ENCODE measurements around the gene TTC22. TPM values are rescaled to one million over a fixed set of nuclear protein-coding genes. Genes with fewer than 3 reads are reported as not detected.

TTC22 gene
- total RNA-seq, 4 donors from 2014 or later: 0.93 to 7.3 (median 1.0) TPM; not detected in 1

- H3K4me3 ChIP-seq: no peak overlapping the region
- TF ChIP-seq POLR2A (IDR thresholded peaks at IDR 0.05) (no peak), CTCF (IDR thresholded peaks at IDR 0.05) (no peak)
- WGBS, 2 donors (ENCODE audit: low coverage in 1 of 2): 80 to 100% methylated on average over 1 to 3 of the region's 7 CpGs
- no peak for ATAC-seq
- H3K9me3 ChIP-seq: no peaks in the 10 kb centered on the region
- H3K4me1 ChIP-seq: peaks cover 0 to 4% (median 0%) of the 10 kb centered on the region in 3 donors
- no peak overlapping the region for H3K27ac ChIP-seq
- peaks cover 0 to 31% of the 10 kb centered on the region in 2 donors for H3K36me3 ChIP-seq
- H3K27me3 ChIP-seq: no peaks in the 10 kb centered on the region
Measured at GRCh38 chr1:54848134-54848948, 47.2 kb upstream of the TTC22 start.

- peaks cover 0 to 15% of the 10 kb centered on the region in 2 donors for H3K36me3 ChIP-seq
- no peak overlapping the region for H3K4me3 ChIP-seq
- H3K9me3 ChIP-seq: no peaks in the 10 kb centered on the region
- TF ChIP-seq CTCF (IDR thresholded peaks at IDR 0.05) (no peak), POLR2A (IDR thresholded peaks at IDR 0.05) (no peak), POLR2AphosphoS5 (IDR thresholded peaks at IDR 0.05) (no peak), EP300 (IDR thresholded peaks at IDR 0.05) (no peak)
- H3K27ac ChIP-seq: no peak overlapping the region
- ATAC-seq: no peak
- H3K4me1 ChIP-seq: peaks cover 0 to 4% (median 0%) of the 10 kb centered on the region in 3 donors
- H3K27me3 ChIP-seq: no peaks in the 10 kb centered on the region
- 90 to 100% methylated on average over 3 to 6 of the region's 9 CpGs for WGBS, 2 donors (ENCODE audit: low coverage in 1 of 2)
Measured at GRCh38 chr1:54846716-54847284, 45.7 kb upstream of the TTC22 start.

- no peaks in the 10 kb centered on the region for H3K27me3 ChIP-seq
- peaks cover 0 to 3% (median 0%) of the 10 kb centered on the region in 3 donors for H3K4me1 ChIP-seq
- H3K4me3 ChIP-seq: no peak overlapping the region
- 79% methylated on average over 2 of the region's 3 CpGs; no CpG with 5 or more reads in 1 of the 2 donors for WGBS, 2 donors (ENCODE audit: low coverage in 1 of 2)
- H3K27ac ChIP-seq: no peak overlapping the region
- no peaks in the 10 kb centered on the region for H3K9me3 ChIP-seq
- no peak for ATAC-seq
- no peak for TF ChIP-seq CTCF (IDR thresholded peaks at IDR 0.05)
- TF ChIP-seq POLR2A (IDR thresholded peaks at IDR 0.05): no peak
- TF ChIP-seq POLR2AphosphoS5 (IDR thresholded peaks at IDR 0.05): no peak
- TF ChIP-seq EP300 (IDR thresholded peaks at IDR 0.05): no peak
- H3K36me3 ChIP-seq: peaks cover 0 to 10% of the 10 kb centered on the region in 2 donors
Measured at GRCh38 chr1:54846301-54846700, 45.2 kb upstream of the TTC22 start.

- Histone ChIP-seq H3K27me3 (no peaks in the 10 kb centered on the region), H3K9me3 (no peaks in the 10 kb centered on the region), H3K4me1 (no peaks in the 10 kb centered on the region), H3K27ac (no peak overlapping the region), H3K4me3 (no peak overlapping the region), H3K36me3 (peaks cover 0 to 5% of the 10 kb centered on the region in 2 donors)
- 83 to 96% methylated on average over 4 of the region's 5 CpGs for WGBS, 2 donors (ENCODE audit: low coverage in 1 of 2)
- TF ChIP-seq POLR2AphosphoS5 (IDR thresholded peaks at IDR 0.05): no peak
- no peak for TF ChIP-seq CTCF (IDR thresholded peaks at IDR 0.05)
- TF ChIP-seq POLR2A (IDR thresholded peaks at IDR 0.05): no peak
- TF ChIP-seq EP300 (IDR thresholded peaks at IDR 0.05): no peak
- no peak for ATAC-seq
Measured at GRCh38 chr1:54845772-54846171, 44.6 kb upstream of the TTC22 start.

- WGBS, 2 donors (ENCODE audit: low coverage in 1 of 2): 77% methylated on average over 3 of the region's 3 CpGs; no CpG with 5 or more reads in 1 of the 2 donors
Measured at GRCh38 chr1:54844564-54844963, 43.4 kb upstream of the TTC22 start.

More at GRCh38 chr1:54844564-54844963, 43.4 kb upstream of the TTC22 start:
- peaks cover 0 to 3% of the 10 kb centered on the region in 2 donors for H3K36me3 ChIP-seq
- H3K4me1 ChIP-seq: no peaks in the 10 kb centered on the region
- H3K27me3 ChIP-seq: no peaks in the 10 kb centered on the region
- no peak for TF ChIP-seq CTCF (IDR thresholded peaks at IDR 0.05)
- no peak for TF ChIP-seq EP300 (IDR thresholded peaks at IDR 0.05)
- TF ChIP-seq POLR2A (IDR thresholded peaks at IDR 0.05): no peak
- TF ChIP-seq POLR2AphosphoS5 (IDR thresholded peaks at IDR 0.05): no peak
- no peak overlapping the region for H3K27ac ChIP-seq
- no peaks in the 10 kb centered on the region for H3K9me3 ChIP-seq
- no peak for ATAC-seq
- H3K4me3 ChIP-seq: no peak overlapping the region
